Heart left ventricle (tissue), 16 donors: ENCODE results near the gene ZNF77. TPM values are rescaled to one million over a fixed set of nuclear protein-coding genes. Genes with fewer than 3 reads are reported as not detected.

ENCODE experiments used
- ATAC-seq, 4 donors: fragments of 200-7000 bp; cut with Tn5 transposase; one replicate each; pipeline ENCODE4 v1.9.1; 2020 to 2022; ENCODE audit warnings: moderate library complexity in 4 of 4, mild to moderate bottlenecking in 3 of 4, moderate number of reproducible peaks in 1 of 4
- DNase-seq, 5 donors: peaks; one replicate each; pipeline ENCODE4 v3.0.0-alpha.2; 2020
- H3K27ac ChIP-seq, 12 donors: fragments of 200-600 bp; sonication (generic) in 4 of 12; one replicate each; pipeline versions ENCODE4 v1.5.0 to v1.8.0; 2016 to 2022; ENCODE audit warnings: mild to moderate bottlenecking in 2 of 12
- H3K27me3 ChIP-seq, 9 donors: fragments of 200-600 bp; sonication (generic) in 2 of 9; one replicate each; pipeline versions ENCODE4 v1.5.1 to v1.8.0; 2016 to 2022; ENCODE audit warnings: mild to moderate bottlenecking in 3 of 9
- H3K36me3 ChIP-seq, 9 donors: fragments of 200-600 bp; sonication (generic) in 2 of 9; one replicate each; pipeline versions ENCODE4 v1.5.0 to v1.8.0; 2018 to 2022; ENCODE audit warnings: mild to moderate bottlenecking in 2 of 9
- H3K4me1 ChIP-seq, 12 donors: fragments of 200-600 bp; sonication (generic) in 4 of 12; one replicate each; pipeline versions ENCODE4 v1.5.0 to v1.8.0; 2016 to 2022; ENCODE audit warnings: mild to moderate bottlenecking in 3 of 12
- H3K4me3 ChIP-seq, 12 donors: fragments of 200-600 bp; sonication (generic) in 4 of 12; one replicate each; pipeline versions ENCODE4 v1.5.0 to v1.8.0; 2017 to 2022; ENCODE audit warnings: mild to moderate bottlenecking in 9 of 12, moderate library complexity in 4 of 12
- H3K9me3 ChIP-seq, 12 donors: fragments of 200-600 bp; sonication (generic) in 4 of 12; one replicate each; pipeline versions ENCODE4 v1.5.0 to v1.8.0; 2016 to 2022; ENCODE audit warnings: mild to moderate bottlenecking in 1 of 12
- POLR2A ChIP-seq, 2 donors: fragments of 450-650 bp; IDR thresholded peaks; one replicate each; pipeline ENCODE4 v1.6.1; 2017; ENCODE audit warnings: antibody characterized with exemption in 2 of 2, mild to moderate bottlenecking in 2 of 2, moderate library complexity in 2 of 2
- WGBS, 4 donors: extraction: QIAGEN DNeasy Blood & Tissue Kit in 2 of 4; methylation state at CpG; one replicate each; pipeline versions ENCODE4 v1.1.5 to v1.1.7; 2013 to 2018; 5-methylcytosine and 5-hydroxymethylcytosine counted together
- intact Hi-C, 10 donors: fragments of 100-400 bp; cut with DNase I; formaldehyde crosslinking; loops; one replicate each; pipeline versions ENCODE4 v1.11.1 to v1.14.2; 2022
- polyA plus RNA-seq, 2 donors: library from polyadenylated mRNA; stranded (reverse); fragments of 200-250 nt; gene quantifications; one replicate each; pipeline ENCODE4 v1.2.3, GENCODE V29; 2013
- total RNA-seq, 9 donors: library from RNA; depleted of rRNA in 2 of 9; stranded (reverse); fragments of >200 nt in 2 of 9; fragmentation: NEBNext Ultra II Directional in 3 of 9; extraction: Animal tissue kit (Norgen Biotek cat#: 25700) in 3 of 9; gene quantifications; one replicate each; pipeline versions ENCODE4 v1.1.0 to v1.2.4, GENCODE V29; 2016 to 2023
- TF ChIP-seq, protein P1 (sequence below), 12 donors: fragments of 200-600 bp; sonication (generic) in 4 of 12; IDR thresholded peaks; one replicate each; pipeline versions ENCODE4 v1.5.0 to v1.8.0; 2018 to 2022; ENCODE audit warnings: antibody characterized with exemption in 12 of 12, mild to moderate bottlenecking in 5 of 12
- donor health status: ischemic (EF 13 %, LVEDD 7.1; RV severe dilation, severe dysfunction).
- donor health status: healthy with polysubstance abuse.
- donor health status: DM: no; HTN: yes; CAD: no.
- donor health status: DM: no; HTN: no; CAD: no.
- donor health status: ischemic (EF 25% LVEDD 6.9; RV normal size, moderate dysfunction).
- donor health status: ischemic (EF 25% LVEDD 5.7; RV mildly dilated, moderate dysfunction).
- donor health status: healthy.
- donor health status: DM: yes; HTN: yes; CAD: no.
- donor health status: ischemic (EF 35%, LVEDD 5.7; RV mildly dilated, moderate dysfunction).
- donor health status: nonischemic (EF 11% LVEDD 7.7; RV severe dilation, severe dysfunction).
- donor health status: DM: yes; HTN: yes; CAD: no.
- donor health status: PGD.
- donor health status: ischemic (EF 29% LVEDD 5.4; RV normal size, mild dysfunction).
- donor health status: nonischemic (EF 23%, LVEDD 6.1; RV moderate dilation, normal function).

Gene ZNF77
- total and polyA plus RNA-seq, 11 donors = 1.7 to 3.2 (median 2.3) TPM

DNA sequence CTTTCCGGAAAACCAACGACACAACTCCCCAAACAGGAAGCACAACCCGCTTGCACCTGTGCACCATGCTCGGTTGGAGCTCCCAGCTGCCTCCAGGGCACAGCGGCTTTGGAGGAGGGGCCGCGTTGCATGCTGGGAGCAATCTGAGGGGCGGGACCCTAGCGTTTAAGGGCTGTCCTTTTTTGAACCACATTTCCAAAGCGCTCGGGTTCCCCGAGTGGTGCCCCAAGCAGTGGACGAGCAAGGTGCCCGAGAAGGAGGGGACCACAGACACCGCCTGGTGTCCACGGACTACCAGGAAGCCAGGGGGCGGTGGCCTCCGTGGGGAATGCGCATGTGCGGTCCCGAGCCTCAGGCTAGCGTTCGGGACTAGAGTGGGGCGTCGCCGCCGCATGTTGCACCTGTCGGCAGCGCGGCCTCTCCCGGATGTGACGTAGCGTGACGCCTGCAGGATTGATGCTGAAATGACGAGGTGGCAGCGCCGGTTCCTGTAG, 56.0 kb downstream of the ZNF77 start:
- DNase-seq (peak in 4 of 5 donors; percentile 10 to 57 (median 39)), ATAC-seq (peak in 3 of 4 donors; percentile 51 to 71 (median 54))
- H3K9me3 ChIP-seq = no peaks in the 10 kb centered on the region
- TF ChIP-seq, protein P1, sequence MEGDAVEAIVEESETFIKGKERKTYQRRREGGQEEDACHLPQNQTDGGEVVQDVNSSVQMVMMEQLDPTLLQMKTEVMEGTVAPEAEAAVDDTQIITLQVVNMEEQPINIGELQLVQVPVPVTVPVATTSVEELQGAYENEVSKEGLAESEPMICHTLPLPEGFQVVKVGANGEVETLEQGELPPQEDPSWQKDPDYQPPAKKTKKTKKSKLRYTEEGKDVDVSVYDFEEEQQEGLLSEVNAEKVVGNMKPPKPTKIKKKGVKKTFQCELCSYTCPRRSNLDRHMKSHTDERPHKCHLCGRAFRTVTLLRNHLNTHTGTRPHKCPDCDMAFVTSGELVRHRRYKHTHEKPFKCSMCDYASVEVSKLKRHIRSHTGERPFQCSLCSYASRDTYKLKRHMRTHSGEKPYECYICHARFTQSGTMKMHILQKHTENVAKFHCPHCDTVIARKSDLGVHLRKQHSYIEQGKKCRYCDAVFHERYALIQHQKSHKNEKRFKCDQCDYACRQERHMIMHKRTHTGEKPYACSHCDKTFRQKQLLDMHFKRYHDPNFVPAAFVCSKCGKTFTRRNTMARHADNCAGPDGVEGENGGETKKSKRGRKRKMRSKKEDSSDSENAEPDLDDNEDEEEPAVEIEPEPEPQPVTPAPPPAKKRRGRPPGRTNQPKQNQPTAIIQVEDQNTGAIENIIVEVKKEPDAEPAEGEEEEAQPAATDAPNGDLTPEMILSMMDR (IDR thresholded peaks at IDR 0.05) = peak in 3 of 12 donors; percentile 9 to 32 (median 16)
- no peak for TF ChIP-seq POLR2A (IDR thresholded peaks at IDR 0.05)
- peaks cover 0 to 7% (median 2%) of the 10 kb centered on the region in 12 donors for H3K4me1 ChIP-seq
- H3K27ac ChIP-seq = peak overlapping the region in 2 of 12 donors; percentile 53 to 62
- intact Hi-C loops = loop anchor here in 7 of 10 donors (5.0 to 10.0 kb wide), 7 partner anchors 54 to 276 kb away; partner anchors contain the start of gene ZNF77 (in 2 of the 7)
- H3K27me3 ChIP-seq = no peaks in the 10 kb centered on the region
- H3K4me3 ChIP-seq = peak overlapping the region in 10 of 12 donors; percentile 17 to 52 (median 39)
- WGBS, 4 donors = 52 to 78% (median 62%) methylated on average over 34 to 37 of the region's 37 CpGs
- H3K36me3 ChIP-seq = no peaks in the 10 kb centered on the region

DNA sequence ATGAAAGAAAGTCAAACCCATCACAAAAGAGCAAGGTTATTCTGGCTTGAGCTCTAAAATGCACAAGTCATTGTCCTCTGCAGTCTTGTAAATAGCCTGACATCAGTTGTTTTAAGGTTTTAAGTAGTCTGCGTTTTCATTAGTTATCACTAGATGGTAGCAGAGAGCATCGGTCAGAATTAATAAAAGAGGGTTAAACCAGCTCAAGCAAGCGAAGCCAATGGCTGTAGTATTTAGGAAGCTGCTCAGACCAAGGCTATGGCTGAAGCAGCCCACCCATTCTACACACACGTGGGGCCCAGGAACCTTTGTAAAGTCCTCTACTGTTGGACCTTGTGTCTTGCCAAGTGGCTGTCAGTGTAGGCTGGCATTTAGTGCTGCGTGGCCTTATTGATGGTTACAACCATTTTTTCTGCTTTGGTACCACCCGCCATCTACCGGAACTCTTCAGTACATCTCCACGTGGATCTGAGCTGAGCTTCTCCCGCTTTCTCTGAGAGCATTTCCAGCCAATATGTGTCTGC, 57.3 kb downstream of the ZNF77 start:
- DNase-seq (no peak), ATAC-seq (peak; percentile 57 to 74 (median 73))
- no peaks in the 10 kb centered on the region for H3K9me3 ChIP-seq
- H3K27me3 ChIP-seq = no peaks in the 10 kb centered on the region
- H3K36me3 ChIP-seq = no peaks in the 10 kb centered on the region
- TF ChIP-seq POLR2A (IDR thresholded peaks at IDR 0.05) = no peak
- TF ChIP-seq, protein P1 (IDR thresholded peaks at IDR 0.05) = peak; percentile 56 to 77 (median 64)
- no peak overlapping the region for H3K27ac ChIP-seq
- WGBS, 4 donors = 22 to 29% (median 28%) methylated on average over 9 of the region's 9 CpGs
- H3K4me3 ChIP-seq = no peak overlapping the region
- peaks cover 0 to 6% (median 0%) of the 10 kb centered on the region in 12 donors for H3K4me1 ChIP-seq
- intact Hi-C loops = loop anchor here in 8 of 10 donors (2.0 to 10.0 kb wide), 8 partner anchors 55 to 277 kb away; partner anchors contain the start of gene ZNF77 (in 2 of the 8)

DNA sequence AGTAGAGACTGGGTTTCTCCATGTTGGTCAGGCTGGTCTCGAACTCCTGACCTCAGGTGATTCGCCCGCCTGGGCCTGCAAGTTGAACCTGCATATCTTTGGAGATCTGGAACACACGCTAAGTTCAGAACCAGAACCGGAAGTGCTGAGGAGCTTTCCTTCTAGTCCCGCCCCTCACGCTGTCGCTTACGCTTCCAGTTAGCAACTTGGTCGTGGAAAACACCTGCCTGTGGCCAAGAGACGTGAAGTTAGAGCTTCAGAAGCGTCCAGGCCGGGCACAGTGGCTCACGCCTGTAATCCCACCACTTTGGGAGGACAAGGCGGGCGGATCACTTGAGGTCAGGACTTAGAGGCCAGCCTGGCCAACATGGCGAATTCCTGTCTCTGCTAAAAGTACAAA, 59.0 kb downstream of the ZNF77 start:
- Histone ChIP-seq H3K27ac (no peak overlapping the region), H3K36me3 (no peaks in the 10 kb centered on the region), H3K9me3 (no peaks in the 10 kb centered on the region), H3K4me1 (peaks cover 0 to 6% (median 0%) of the 10 kb centered on the region in 12 donors), H3K4me3 (no peak overlapping the region), H3K27me3 (no peaks in the 10 kb centered on the region)
- WGBS, 4 donors = 80 to 90% (median 85%) methylated on average over 15 to 17 of the region's 17 CpGs
- no peak for TF ChIP-seq POLR2A (IDR thresholded peaks at IDR 0.05)
- intact Hi-C loops = loop anchor here in 8 of 10 donors (2.0 to 10.0 kb wide), 8 partner anchors 57 to 279 kb away; partner anchors contain the start of gene ZNF77 (in 2 of the 8)
- DNase-seq (no peak), ATAC-seq (no peak)

DNA sequence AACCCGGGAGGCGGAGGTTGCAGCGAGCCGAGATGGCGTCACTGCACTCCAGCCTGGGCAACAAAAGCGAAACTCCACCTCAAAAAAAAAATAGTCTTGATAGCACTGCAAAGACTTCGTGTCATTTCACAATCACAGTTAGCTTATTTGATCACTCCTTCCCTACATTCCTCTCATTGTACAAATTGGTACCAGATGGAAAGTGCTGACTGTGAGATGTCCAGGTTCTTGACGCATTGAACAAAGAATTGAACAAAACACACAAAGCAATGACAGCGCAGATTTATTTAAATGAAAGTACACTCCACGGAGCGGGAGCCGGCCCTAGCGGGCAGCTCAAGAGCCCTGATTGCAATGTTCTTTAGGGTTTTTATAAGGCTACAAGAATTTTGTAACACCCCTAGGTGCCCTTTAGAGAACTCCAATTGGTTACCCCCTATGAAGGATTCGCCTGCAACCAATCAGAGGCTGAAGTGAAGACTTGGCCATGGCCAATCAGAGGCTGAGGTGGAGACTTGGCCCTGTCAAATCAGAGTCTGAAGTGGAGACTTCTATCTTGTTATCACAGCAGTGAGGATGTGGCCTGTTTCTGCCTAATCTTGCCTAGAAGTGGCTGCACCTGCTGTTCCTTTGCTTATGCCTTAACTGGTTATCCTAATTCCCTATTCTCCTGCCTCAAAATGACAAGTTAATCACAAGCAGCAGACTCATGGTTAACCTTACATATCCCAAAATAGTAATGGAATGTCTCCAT, 60.9 kb downstream of the ZNF77 start:
- Histone ChIP-seq H3K27me3 (no peaks in the 10 kb centered on the region), H3K9me3 (peaks cover 0 to 7% (median under 1%) of the 10 kb centered on the region in 12 donors), H3K4me1 (peaks cover 0 to 6% (median 0%) of the 10 kb centered on the region in 12 donors), H3K4me3 (no peak overlapping the region), H3K27ac (no peak overlapping the region), H3K36me3 (no peaks in the 10 kb centered on the region)
- DNase-seq (no peak), ATAC-seq (no peak)
- WGBS, 4 donors = 86 to 91% (median 89%) methylated on average over 14 of the region's 14 CpGs
- intact Hi-C loops = loop anchor here in 2 of 10 donors (10.0 kb wide), 3 partner anchors 61 to 281 kb away; partner anchors contain the start of gene ZNF77 (in 1 of the 2)
- TF ChIP-seq POLR2A (IDR thresholded peaks at IDR 0.05) = no peak
- TF ChIP-seq, protein P1 (IDR thresholded peaks at IDR 0.05) = no peak

Other genes with a start within 250 kb of the ZNF77 start
- 10 to 100 TPM; 13.9 to 46.4 (median 32.5) TPM for gene GNG7, start 242.3 kb downstream of the ZNF77 start, total RNA-seq
- 10 to 100 TPM; 11.7 to 22.5 TPM for gene GNG7, start 242.3 kb downstream of the ZNF77 start, polyA plus RNA-seq
- gene DIRAS1, start 223.6 kb downstream of the ZNF77 start, total RNA-seq = 100 to 1,000 TPM in 6 of 9 donors, 10 to 100 TPM in 3; 77.4 to 191 (median 142) TPM
- gene DIRAS1, start 223.6 kb downstream of the ZNF77 start, polyA plus RNA-seq = 100 to 1,000 TPM; 112 to 168 TPM
- gene SLC39A3, start 205.0 kb downstream of the ZNF77 start, total RNA-seq = 10 to 100 TPM; 16.4 to 33.3 (median 21.7) TPM
- 10 to 100 TPM; 31.2 to 63.7 TPM for gene SLC39A3, start 205.0 kb downstream of the ZNF77 start, polyA plus RNA-seq
- gene SGTA, start 161.7 kb downstream of the ZNF77 start, total RNA-seq = 10 to 100 TPM; 47.4 to 76.8 (median 62.4) TPM
- 100 to 1,000 TPM in 1 of 2 donors, 10 to 100 TPM in 1; 79.9 to 125 TPM for gene SGTA, start 161.7 kb downstream of the ZNF77 start, polyA plus RNA-seq
- gene THOP1, start 159.5 kb downstream of the ZNF77 start, total RNA-seq = 10 to 100 TPM; 36.8 to 78.7 (median 43.9) TPM
- 100 to 1,000 TPM in 1 of 2 donors, 10 to 100 TPM in 1; 75.5 to 114 TPM for gene THOP1, start 159.5 kb downstream of the ZNF77 start, polyA plus RNA-seq
- gene ZNF554, start 125.1 kb downstream of the ZNF77 start, total RNA-seq = 1 to 10 TPM; 2.7 to 6.1 (median 4.6) TPM
- gene ZNF554, start 125.1 kb downstream of the ZNF77 start, polyA plus RNA-seq = 1 to 10 TPM; 1.4 to 4.3 TPM
- 10 to 100 TPM in 1 of 9 donors, 1 to 10 TPM in 8; 5.9 to 11.5 (median 8.2) TPM for gene ZNF555, start 103.5 kb downstream of the ZNF77 start, total RNA-seq
- gene ZNF555, start 103.5 kb downstream of the ZNF77 start, polyA plus RNA-seq = 1 to 10 TPM; 2.7 to 3.8 TPM
- gene ZNF556, start 77.6 kb downstream of the ZNF77 start, total RNA-seq = under 1 TPM in 2 of 9 donors, not detected in 7; 0.16 to 0.20 TPM
- gene ZNF556, start 77.6 kb downstream of the ZNF77 start, polyA plus RNA-seq = not detected
- 1 to 10 TPM; 2.1 to 5.6 (median 3.3) TPM for gene ZNF57, start 44.0 kb downstream of the ZNF77 start, total RNA-seq
- gene ZNF57, start 44.0 kb downstream of the ZNF77 start, polyA plus RNA-seq = 1 to 10 TPM; 2.3 to 3.8 TPM
- gene TLE6, start 32.6 kb upstream of the ZNF77 start, total RNA-seq = 1 to 10 TPM in 2 of 9 donors, under 1 TPM in 6, not detected in 1; 0.21 to 1.3 (median 0.57) TPM
- gene TLE6, start 32.6 kb upstream of the ZNF77 start, polyA plus RNA-seq = 1 to 10 TPM; 1.3 to 1.4 TPM
- 10 to 100 TPM; 34.6 to 75.1 (median 40.5) TPM for gene TLE2, start 84.3 kb upstream of the ZNF77 start, total RNA-seq
- 10 to 100 TPM; 36.0 to 41.4 TPM for gene TLE2, start 84.3 kb upstream of the ZNF77 start, polyA plus RNA-seq
- 1,000 to 10,000 TPM in 1 of 9 donors, 100 to 1,000 TPM in 8; 593 to 1,121 (median 711) TPM for gene TLE5, start 117.5 kb upstream of the ZNF77 start, total RNA-seq
- 1,000 to 10,000 TPM in 1 of 2 donors, 100 to 1,000 TPM in 1; 686 to 1,459 TPM for gene TLE5, start 117.5 kb upstream of the ZNF77 start, polyA plus RNA-seq
- 10 to 100 TPM; 55.3 to 91.8 (median 70.9) TPM for gene GNA11, start 149.4 kb upstream of the ZNF77 start, total RNA-seq
- 10 to 100 TPM; 43.5 to 74.6 TPM for gene GNA11, start 149.4 kb upstream of the ZNF77 start, polyA plus RNA-seq
- gene GNA15, start 191.1 kb upstream of the ZNF77 start, total RNA-seq = 10 to 100 TPM in 1 of 9 donors, 1 to 10 TPM in 8; 1.1 to 15.2 (median 2.1) TPM
- 1 to 10 TPM in 1 of 2 donors, under 1 TPM in 1; 0.69 to 1.5 TPM for gene GNA15, start 191.1 kb upstream of the ZNF77 start, polyA plus RNA-seq
- 1 to 10 TPM in 4 of 9 donors, under 1 TPM in 5; 0.35 to 5.5 (median 0.87) TPM for gene S1PR4, start 233.8 kb upstream of the ZNF77 start, total RNA-seq
- 1 to 10 TPM; 1.4 to 1.7 TPM for gene S1PR4, start 233.8 kb upstream of the ZNF77 start, polyA plus RNA-seq
- 10 to 100 TPM; 16.7 to 47.5 (median 26.4) TPM for gene NCLN, start 241.0 kb upstream of the ZNF77 start, total RNA-seq
- gene NCLN, start 241.0 kb upstream of the ZNF77 start, polyA plus RNA-seq = 10 to 100 TPM; 20.5 to 67.5 TPM